ENCODE measurements around the gene ZBTB7C. TPM values are rescaled to one million over a fixed set of nuclear protein-coding genes. Genes with fewer than 3 reads are reported as not detected.

The ZBTB7C gene
- total and polyA plus RNA-seq, 2 of the 4 experiments (the other 2 are of a cell fraction), result not detected

DNA sequence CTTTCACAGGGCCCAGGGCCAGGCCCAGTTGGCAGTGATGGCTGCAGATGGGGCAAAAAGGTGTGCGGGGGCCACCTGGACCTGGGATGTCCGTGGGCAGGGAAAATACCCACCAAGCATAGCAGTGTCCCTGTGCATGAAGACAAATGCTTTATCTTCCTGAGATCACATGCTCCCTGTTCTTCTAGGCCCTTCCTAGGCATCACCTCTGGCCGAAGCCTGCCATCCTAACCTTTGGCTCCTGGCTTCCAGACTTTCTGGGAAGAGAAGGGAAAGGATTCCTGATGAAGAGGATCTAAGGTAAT is 373.7 kb downstream of the ZBTB7C start:
- H3K9me1 ChIP-seq (ENCODE audit: insufficient read depth, low read length), result no peaks in the 10 kb centered on the region
- no peak overlapping the region for H3K4me3 ChIP-seq (ENCODE audit: insufficient read depth, low read depth, low read length)
- no peak overlapping the region for H3K18ac ChIP-seq (ENCODE audit: low read depth, low read length)
- no peak overlapping the region for H2BK20ac ChIP-seq (ENCODE audit: low read depth, low read length)
- in situ Hi-C loops (cut with MboI; ENCODE audit: low sequenced_read_pairs) (no loop called here), dilution Hi-C loops (cut with HindIII; ENCODE audit: low sequenced_read_pairs, unreplicated experiment) (no loop called here), intact Hi-C loops (cut with micrococcal nuclease) (no loop called here)
- no TSS peak for BruUV-seq (replicated peaks)
- no peak overlapping the region for H3K9ac ChIP-seq (ENCODE audit: low read depth, low read length)
- H3K23ac ChIP-seq (ENCODE audit: low read depth, low read length), result no peak overlapping the region
- H3K4me2 ChIP-seq (ENCODE audit: low read depth, low read length), result no peak overlapping the region
- no peak overlapping the region for H3K4ac ChIP-seq (ENCODE audit: low read depth, low read length)
- no peak overlapping the region for H2BK120ac ChIP-seq (ENCODE audit: low read depth, low read length)
- H4K91ac ChIP-seq (ENCODE audit: insufficient read depth, low read depth, low read length), result no peak overlapping the region
- no peak overlapping the region for H4K8ac ChIP-seq (ENCODE audit: low read depth in 2 of 2, low read length in 2 of 2)
- peaks cover 5% of the 10 kb centered on the region for H3K27me3 ChIP-seq (ENCODE audit: control insufficient read depth, insufficient read depth, low read length)
- no peaks in the 10 kb centered on the region for H3K79me1 ChIP-seq (ENCODE audit: low read depth in 1 of 2, low read length in 2 of 2)
- TF ChIP-seq, protein P1, sequence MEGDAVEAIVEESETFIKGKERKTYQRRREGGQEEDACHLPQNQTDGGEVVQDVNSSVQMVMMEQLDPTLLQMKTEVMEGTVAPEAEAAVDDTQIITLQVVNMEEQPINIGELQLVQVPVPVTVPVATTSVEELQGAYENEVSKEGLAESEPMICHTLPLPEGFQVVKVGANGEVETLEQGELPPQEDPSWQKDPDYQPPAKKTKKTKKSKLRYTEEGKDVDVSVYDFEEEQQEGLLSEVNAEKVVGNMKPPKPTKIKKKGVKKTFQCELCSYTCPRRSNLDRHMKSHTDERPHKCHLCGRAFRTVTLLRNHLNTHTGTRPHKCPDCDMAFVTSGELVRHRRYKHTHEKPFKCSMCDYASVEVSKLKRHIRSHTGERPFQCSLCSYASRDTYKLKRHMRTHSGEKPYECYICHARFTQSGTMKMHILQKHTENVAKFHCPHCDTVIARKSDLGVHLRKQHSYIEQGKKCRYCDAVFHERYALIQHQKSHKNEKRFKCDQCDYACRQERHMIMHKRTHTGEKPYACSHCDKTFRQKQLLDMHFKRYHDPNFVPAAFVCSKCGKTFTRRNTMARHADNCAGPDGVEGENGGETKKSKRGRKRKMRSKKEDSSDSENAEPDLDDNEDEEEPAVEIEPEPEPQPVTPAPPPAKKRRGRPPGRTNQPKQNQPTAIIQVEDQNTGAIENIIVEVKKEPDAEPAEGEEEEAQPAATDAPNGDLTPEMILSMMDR (conservative IDR thresholded peaks at IDR 0.05; ENCODE audit: low read depth, low read length), result no peak
- TF ChIP-seq, protein P2, sequence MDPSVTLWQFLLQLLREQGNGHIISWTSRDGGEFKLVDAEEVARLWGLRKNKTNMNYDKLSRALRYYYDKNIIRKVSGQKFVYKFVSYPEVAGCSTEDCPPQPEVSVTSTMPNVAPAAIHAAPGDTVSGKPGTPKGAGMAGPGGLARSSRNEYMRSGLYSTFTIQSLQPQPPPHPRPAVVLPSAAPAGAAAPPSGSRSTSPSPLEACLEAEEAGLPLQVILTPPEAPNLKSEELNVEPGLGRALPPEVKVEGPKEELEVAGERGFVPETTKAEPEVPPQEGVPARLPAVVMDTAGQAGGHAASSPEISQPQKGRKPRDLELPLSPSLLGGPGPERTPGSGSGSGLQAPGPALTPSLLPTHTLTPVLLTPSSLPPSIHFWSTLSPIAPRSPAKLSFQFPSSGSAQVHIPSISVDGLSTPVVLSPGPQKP (IDR thresholded peaks at IDR 0.05; ENCODE audit: borderline replicate concordance, low read depth, low read length), result no peak
- no peak for TF ChIP-seq CHD1 (IDR thresholded peaks at IDR 0.05; ENCODE audit: low read depth, low read length)
- TF ChIP-seq, protein P3, sequence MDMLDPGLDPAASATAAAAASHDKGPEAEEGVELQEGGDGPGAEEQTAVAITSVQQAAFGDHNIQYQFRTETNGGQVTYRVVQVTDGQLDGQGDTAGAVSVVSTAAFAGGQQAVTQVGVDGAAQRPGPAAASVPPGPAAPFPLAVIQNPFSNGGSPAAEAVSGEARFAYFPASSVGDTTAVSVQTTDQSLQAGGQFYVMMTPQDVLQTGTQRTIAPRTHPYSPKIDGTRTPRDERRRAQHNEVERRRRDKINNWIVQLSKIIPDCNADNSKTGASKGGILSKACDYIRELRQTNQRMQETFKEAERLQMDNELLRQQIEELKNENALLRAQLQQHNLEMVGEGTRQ (IDR thresholded peaks at IDR 0.05; ENCODE audit: low read depth, low read length), result no peak
- TF ChIP-seq RFX5 (IDR thresholded peaks at IDR 0.05; ENCODE audit: low read depth, low read length), result no peak
- no peak for TF ChIP-seq RAD21 (IDR thresholded peaks at IDR 0.05; ENCODE audit: low read length)
- no peak for TF ChIP-seq MAFK (IDR thresholded peaks at IDR 0.05; ENCODE audit: low read depth, low read length)
- no peak for TF ChIP-seq SMC3 (IDR thresholded peaks at IDR 0.05; ENCODE audit: low read depth, low read length)
- TF ChIP-seq CEBPB (IDR thresholded peaks at IDR 0.05; ENCODE audit: low read depth, low read length), result no peak
- no peak for TF ChIP-seq MXI1 (IDR thresholded peaks at IDR 0.05; ENCODE audit: borderline replicate concordance, low read depth, low read length)
- no peak for TF ChIP-seq RCOR1 (IDR thresholded peaks at IDR 0.05; ENCODE audit: insufficient replicate concordance, low read length)
- no peak for TF ChIP-seq POLR2A (IDR thresholded peaks at IDR 0.05; ENCODE audit: low read depth, low read length)
- no peak for TF ChIP-seq NFE2L2 (IDR thresholded peaks at IDR 0.05; ENCODE audit: low read depth, low read length)
- TF ChIP-seq BHLHE40 (IDR thresholded peaks at IDR 0.05; ENCODE audit: low read depth, low read length), result no peak
- H3K36me3 ChIP-seq (ENCODE audit: control insufficient read depth, insufficient read depth, low read length), result no peaks in the 10 kb centered on the region
- H2BK5ac ChIP-seq (ENCODE audit: low read depth, low read length, poor library complexity, severe bottlenecking), result no peak overlapping the region
- H3K4me1 ChIP-seq (ENCODE audit: control insufficient read depth, insufficient read depth, low read length), result no peaks in the 10 kb centered on the region
- no peak for ATAC-seq (ENCODE audit: low read depth)
- CTCF ChIA-PET, result no interaction called here
- H2AK9ac ChIP-seq (replicated peaks; ENCODE audit: low read depth, low read length, poor library complexity), result no peak overlapping the region
- H3K9me3 ChIP-seq (ENCODE audit: control insufficient read depth, insufficient read depth, low read length), result no peaks in the 10 kb centered on the region
- no CpG with 5 or more reads among the region's 3 CpGs for WGBS, 2 experiments (ENCODE audit: extremely low coverage in 2 of 2, insufficient read length in 1 of 2)
- no peak overlapping the region for H2AFZ ChIP-seq (replicated peaks; ENCODE audit: low read length, poor library complexity)
- H3K56ac ChIP-seq (ENCODE audit: extremely low read depth, insufficient read depth, low read length), result no peak overlapping the region
- no peak for DNase-seq
- no peak overlapping the region for H3K27ac ChIP-seq (ENCODE audit: insufficient read depth, low read length)
- POLR2A ChIA-PET (ENCODE audit: unreplicated experiment), result no interaction called here
- H4K20me1 ChIP-seq (ENCODE audit: insufficient read depth, low read length), result no peaks in the 10 kb centered on the region
- H4K5ac ChIP-seq (ENCODE audit: low read depth, low read length), result no peak overlapping the region
- no peak overlapping the region for H2BK15ac ChIP-seq (ENCODE audit: low read depth, low read length)
- H3K14ac ChIP-seq (replicated peaks; ENCODE audit: low read depth, low read length), result no peak overlapping the region
- H2AK5ac ChIP-seq (ENCODE audit: low read depth, low read length), result no peak overlapping the region
